ENCODE data around the gene SNRK. TPM values are rescaled to one million over a fixed set of nuclear protein-coding genes. Genes with fewer than 3 reads are reported as not detected.

The SNRK gene, protein sequence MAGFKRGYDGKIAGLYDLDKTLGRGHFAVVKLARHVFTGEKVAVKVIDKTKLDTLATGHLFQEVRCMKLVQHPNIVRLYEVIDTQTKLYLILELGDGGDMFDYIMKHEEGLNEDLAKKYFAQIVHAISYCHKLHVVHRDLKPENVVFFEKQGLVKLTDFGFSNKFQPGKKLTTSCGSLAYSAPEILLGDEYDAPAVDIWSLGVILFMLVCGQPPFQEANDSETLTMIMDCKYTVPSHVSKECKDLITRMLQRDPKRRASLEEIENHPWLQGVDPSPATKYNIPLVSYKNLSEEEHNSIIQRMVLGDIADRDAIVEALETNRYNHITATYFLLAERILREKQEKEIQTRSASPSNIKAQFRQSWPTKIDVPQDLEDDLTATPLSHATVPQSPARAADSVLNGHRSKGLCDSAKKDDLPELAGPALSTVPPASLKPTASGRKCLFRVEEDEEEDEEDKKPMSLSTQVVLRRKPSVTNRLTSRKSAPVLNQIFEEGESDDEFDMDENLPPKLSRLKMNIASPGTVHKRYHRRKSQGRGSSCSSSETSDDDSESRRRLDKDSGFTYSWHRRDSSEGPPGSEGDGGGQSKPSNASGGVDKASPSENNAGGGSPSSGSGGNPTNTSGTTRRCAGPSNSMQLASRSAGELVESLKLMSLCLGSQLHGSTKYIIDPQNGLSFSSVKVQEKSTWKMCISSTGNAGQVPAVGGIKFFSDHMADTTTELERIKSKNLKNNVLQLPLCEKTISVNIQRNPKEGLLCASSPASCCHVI
- total RNA-seq = 44.3 TPM

- intact Hi-C loops (cut with DNase I) = loop anchor here (2.0 to 5.0 kb wide), 5 partner anchors 106 to 486 kb away; partner anchors contain the start of gene POMGNT2
- TF ChIP-seq, protein P1, sequence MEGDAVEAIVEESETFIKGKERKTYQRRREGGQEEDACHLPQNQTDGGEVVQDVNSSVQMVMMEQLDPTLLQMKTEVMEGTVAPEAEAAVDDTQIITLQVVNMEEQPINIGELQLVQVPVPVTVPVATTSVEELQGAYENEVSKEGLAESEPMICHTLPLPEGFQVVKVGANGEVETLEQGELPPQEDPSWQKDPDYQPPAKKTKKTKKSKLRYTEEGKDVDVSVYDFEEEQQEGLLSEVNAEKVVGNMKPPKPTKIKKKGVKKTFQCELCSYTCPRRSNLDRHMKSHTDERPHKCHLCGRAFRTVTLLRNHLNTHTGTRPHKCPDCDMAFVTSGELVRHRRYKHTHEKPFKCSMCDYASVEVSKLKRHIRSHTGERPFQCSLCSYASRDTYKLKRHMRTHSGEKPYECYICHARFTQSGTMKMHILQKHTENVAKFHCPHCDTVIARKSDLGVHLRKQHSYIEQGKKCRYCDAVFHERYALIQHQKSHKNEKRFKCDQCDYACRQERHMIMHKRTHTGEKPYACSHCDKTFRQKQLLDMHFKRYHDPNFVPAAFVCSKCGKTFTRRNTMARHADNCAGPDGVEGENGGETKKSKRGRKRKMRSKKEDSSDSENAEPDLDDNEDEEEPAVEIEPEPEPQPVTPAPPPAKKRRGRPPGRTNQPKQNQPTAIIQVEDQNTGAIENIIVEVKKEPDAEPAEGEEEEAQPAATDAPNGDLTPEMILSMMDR (IDR thresholded peaks at IDR 0.05) = peak in 2 of 3 experiments; percentile 8 to 31
- DNase-seq (ENCODE audit: low spot score in 2 of 2) = peak; percentile 20 to 91
- Histone ChIP-seq H3K27me3 (no peaks in the 10 kb centered on the region), H3K9me3 (no peaks in the 10 kb centered on the region), H3K27ac (peak within 1 kb of the TSS; percentile 58 to 84), H3K4me3 (peak within 1 kb of the TSS; percentile 79 to 86), H3K36me3 (peaks cover 0 to 3% of the 10 kb centered on the region in 2 donors), H3K4me1 (peaks cover 0 to 12% of the 10 kb centered on the region in 2 donors)
Measured at GRCh38 chr3:43286115-43286840, at the start of gene SNRK. SNRK (plus strand) TSS chr3:43286540; CDS start chr3:43303204, 16,664 bp downstream.

GRCh38 chr3:43238801-43239200 is 47.5 kb upstream of the SNRK start:
- H3K4me3 ChIP-seq = no peak overlapping the region
- H3K36me3 ChIP-seq = no peaks in the 10 kb centered on the region
- no peaks in the 10 kb centered on the region for H3K27me3 ChIP-seq
- no peak overlapping the region for H3K27ac ChIP-seq
- TF ChIP-seq, protein P1 (IDR thresholded peaks at IDR 0.05) = no peak
- DNase-seq (ENCODE audit: low spot score in 2 of 2) = no peak
- H3K9me3 ChIP-seq = peaks cover 3 to 7% of the 10 kb centered on the region in 2 donors
- H3K4me1 ChIP-seq = no peaks in the 10 kb centered on the region
- intact Hi-C loops (cut with DNase I) = no loop called here

DNA sequence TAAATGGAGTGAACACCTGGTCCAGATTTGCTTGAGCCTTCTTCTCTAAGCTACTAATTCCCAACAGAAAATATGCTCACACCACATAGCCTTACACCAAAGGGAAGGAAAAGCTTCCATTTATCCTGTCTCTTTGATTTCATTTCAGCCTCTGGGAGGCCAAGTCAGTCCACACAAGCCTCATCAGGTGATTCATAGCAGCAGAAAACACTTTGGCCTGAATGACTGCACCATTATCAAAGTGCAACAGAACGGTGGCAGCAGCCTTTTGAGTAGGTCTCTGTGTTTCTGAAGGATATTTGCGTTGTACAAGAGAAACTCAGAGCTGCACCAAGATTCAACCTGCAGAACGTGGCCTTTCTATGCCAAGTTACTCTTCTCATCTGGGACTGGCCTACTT is 46.6 kb upstream of the SNRK start:
- no peak for DNase-seq (ENCODE audit: low spot score in 2 of 2)
- peaks cover 3 to 7% of the 10 kb centered on the region in 2 donors for H3K9me3 ChIP-seq
- intact Hi-C loops (cut with DNase I) = no loop called here
- H3K36me3 ChIP-seq = no peaks in the 10 kb centered on the region
- H3K27me3 ChIP-seq = no peaks in the 10 kb centered on the region
- no peaks in the 10 kb centered on the region for H3K4me1 ChIP-seq
- no peak overlapping the region for H3K27ac ChIP-seq
- TF ChIP-seq, protein P1 (IDR thresholded peaks at IDR 0.05) = no peak
- no peak overlapping the region for H3K4me3 ChIP-seq

- no peaks in the 10 kb centered on the region for H3K4me1 ChIP-seq
- TF ChIP-seq, protein P1 (IDR thresholded peaks at IDR 0.05) = no peak
- DNase-seq (ENCODE audit: low spot score in 2 of 2) = no peak
- H3K4me3 ChIP-seq = no peak overlapping the region
- intact Hi-C loops (cut with DNase I) = no loop called here
- H3K9me3 ChIP-seq = peaks cover 3 to 7% of the 10 kb centered on the region in 2 donors
- no peak overlapping the region for H3K27ac ChIP-seq
- H3K27me3 ChIP-seq = no peaks in the 10 kb centered on the region
- no peaks in the 10 kb centered on the region for H3K36me3 ChIP-seq
Measured at GRCh38 chr3:43243590-43244587, 42.5 kb upstream of the SNRK start.
